Loucy (cell line): ENCODE measurements around the gene ATN1.

Experiments
- H2AFZ ChIP-seq: fragments of 200-600 bp; sonication (generic); 2 replicates; pipeline ENCODE4 v1.6.0; 2016; ENCODE audit warnings: antibody characterized with exemption, mild to moderate bottlenecking, low read length, moderate library complexity
- H3F3A ChIP-seq: fragments of 200-600 bp; 2 replicates; pipeline ENCODE4 v1.6.0; 2016; ENCODE audit warnings: antibody characterized with exemption, low read depth, mild to moderate bottlenecking
- H3K27me3 ChIP-seq: fragments of 200-600 bp; sonication (generic); 2 replicates; pipeline ENCODE4 v1.6.1; 2014; ENCODE audit warnings: low read length, mild to moderate bottlenecking; ENCODE audit not compliant: insufficient read depth, poor library complexity, severe bottlenecking
- H3K36me3 ChIP-seq: fragments of 200-600 bp; sonication (generic); 2 replicates; pipeline ENCODE4 v1.6.1; 2016; ENCODE audit warnings: low read length; ENCODE audit not compliant: insufficient read depth
- H3K4me1 ChIP-seq: fragments of 200-600 bp; sonication (generic); 2 replicates; pipeline ENCODE4 v1.5.1; 2014; ENCODE audit warnings: low read length, mild to moderate bottlenecking; ENCODE audit not compliant: insufficient read depth, poor library complexity, severe bottlenecking
- H3K4me2 ChIP-seq: fragments of 200-600 bp; sonication (generic); 2 replicates; pipeline ENCODE4 v1.6.0; 2014; ENCODE audit warnings: antibody characterized with exemption, low read length, low read depth, mild to moderate bottlenecking; ENCODE audit not compliant: poor library complexity, severe bottlenecking
- H3K4me3 ChIP-seq: fragments of 200-600 bp; sonication (generic); 2 replicates; pipeline ENCODE4 v1.5.1; 2014; ENCODE audit warnings: low read length, mild to moderate bottlenecking, mixed read lengths; ENCODE audit not compliant: poor library complexity, severe bottlenecking
- H3K79me2 ChIP-seq: fragments of 200-600 bp; sonication (generic); 2 replicates; pipeline ENCODE4 v1.6.1; 2014; ENCODE audit warnings: low read length; ENCODE audit not compliant: insufficient read depth
- H3K9ac ChIP-seq: fragments of 200-600 bp; sonication (generic); 2 replicates; pipeline ENCODE4 v1.6.0; 2014; ENCODE audit warnings: mild to moderate bottlenecking, low read depth, low read length, moderate library complexity; ENCODE audit not compliant: poor library complexity, severe bottlenecking
- H3K9me2 ChIP-seq: fragments of 200-600 bp; sonication (generic); replicated peaks from 2 replicates; pipeline ENCODE4 v1.6.1; 2016; ENCODE audit warnings: low read depth, low read length, mixed read lengths
- H3K9me3 ChIP-seq: fragments of 200-600 bp; sonication (generic); 2 replicates; pipeline ENCODE4 v1.6.1; 2014; ENCODE audit warnings: mild to moderate bottlenecking, antibody characterized with exemption, low read length, low read depth; ENCODE audit not compliant: insufficient read depth
- H4K20me1 ChIP-seq: fragments of 200-600 bp; sonication (generic); 2 replicates; pipeline ENCODE4 v1.6.0; 2014; ENCODE audit warnings: antibody characterized with exemption, low read length, mild to moderate bottlenecking; ENCODE audit not compliant: insufficient read depth, poor library complexity, severe bottlenecking
- CTCF ChIP-seq: fragments of 200-600 bp; sonication (generic); conservative IDR thresholded peaks from 2 replicates; pipeline ENCODE4 v1.5.1; 2014; ENCODE audit warnings: mild to moderate bottlenecking, antibody characterized with exemption, low read length
- EZH2phosphoT487 ChIP-seq: fragments of 200-600 bp; IDR thresholded peaks from 2 replicates; pipeline ENCODE4 v1.6.1; 2018; ENCODE audit warnings: antibody characterized with exemption, mild to moderate bottlenecking, moderate library complexity, borderline replicate concordance

Gene ATN1

GRCh38 chr12:6894321-6894720 is 33.4 kb upstream of the ATN1 start:
- H3K4me2 ChIP-seq: no peak overlapping the region
- peaks cover 10% of the 10 kb centered on the region; the same call in 1 of the 2 replicates for H3K79me2 ChIP-seq
- no peaks in the 10 kb centered on the region for H3K27me3 ChIP-seq
- peaks cover 20% of the 10 kb centered on the region for H3K4me1 ChIP-seq
- no peak overlapping the region for H3K9ac ChIP-seq
- H3F3A ChIP-seq: 0 out of 2 replicates have a peak, but pooled peaks cover 2% of the 10 kb centered on the region
- no peaks in the 10 kb centered on the region for H4K20me1 ChIP-seq
- no peak overlapping the region for H3K4me3 ChIP-seq
- H2AFZ ChIP-seq: no peak overlapping the region
- H3K9me2 ChIP-seq: no peaks in the 10 kb centered on the region
- H3K36me3 ChIP-seq: no peaks in the 10 kb centered on the region
- no peaks in the 10 kb centered on the region for H3K9me3 ChIP-seq
- TF ChIP-seq CTCF (no peak), EZH2phosphoT487 (no peak)

- peaks cover 6% of the 10 kb centered on the region; the same call in 1 of the 2 replicates for H3K79me2 ChIP-seq
- H3K9me2 ChIP-seq: no peaks in the 10 kb centered on the region
- no peaks in the 10 kb centered on the region for H3K36me3 ChIP-seq
- no peak for TF ChIP-seq CTCF
- TF ChIP-seq EZH2phosphoT487: no peak
- H4K20me1 ChIP-seq: no peaks in the 10 kb centered on the region
- no peaks in the 10 kb centered on the region for H3K9me3 ChIP-seq
- no peak overlapping the region for H2AFZ ChIP-seq
- no peak overlapping the region for H3K9ac ChIP-seq
- no peaks in the 10 kb centered on the region for H3K27me3 ChIP-seq
- H3F3A ChIP-seq: no peaks in the 10 kb centered on the region
- H3K4me2 ChIP-seq: no peak overlapping the region
- no peak overlapping the region for H3K4me3 ChIP-seq
- H3K4me1 ChIP-seq: peaks cover 15% of the 10 kb centered on the region
These were observed 30.8 kb upstream of the ATN1 start for GRCh38 chr12:6896846-6897435.

- H3K27me3 ChIP-seq: no peaks in the 10 kb centered on the region
- H3K4me3 ChIP-seq: no peak overlapping the region
- H3K79me2 ChIP-seq: no peaks in the 10 kb centered on the region
- H3K4me2 ChIP-seq: no peak overlapping the region
- no peak for TF ChIP-seq EZH2phosphoT487
- no peaks in the 10 kb centered on the region; the same call in 1 of the 2 replicates for H3F3A ChIP-seq
- H3K9me3 ChIP-seq: no peaks in the 10 kb centered on the region
- H2AFZ ChIP-seq: no peak overlapping the region
- no peaks in the 10 kb centered on the region for H3K36me3 ChIP-seq
- no peaks in the 10 kb centered on the region for H3K9me2 ChIP-seq
- peaks cover 23% of the 10 kb centered on the region for H3K4me1 ChIP-seq
- H4K20me1 ChIP-seq: no peaks in the 10 kb centered on the region
- no peak overlapping the region for H3K9ac ChIP-seq
These were observed 28.3 kb upstream of the ATN1 start for GRCh38 chr12:6899427-6899826.
